Subcutaneous adipose tissue (tissue), 4 donors: ENCODE measurements around the gene CMPK1. TPM values are rescaled to one million over a fixed set of nuclear protein-coding genes. Genes with fewer than 3 reads are reported as not detected.

Experiments used
- CTCF ChIP-seq: fragments of 450-650 bp; IDR thresholded peaks from one replicate; pipeline ENCODE4 v1.5.1; 2016; ENCODE audit warnings: low read depth, mild to moderate bottlenecking, control low read depth, antibody characterized with exemption, moderate library complexity
- total RNA-seq, 4 donors: library from RNA; depleted of rRNA; stranded (reverse); fragments of >200 nt; gene quantifications; one replicate each; pipeline ENCODE4 v1.1.0, GENCODE V29; 2016

CMPK1 gene
- total RNA-seq, 4 donors from 2014 or later = 143 to 290 (median 199) TPM

GRCh38 chr1:47417170-47418044 lies 83.8 kb downstream of the CMPK1 start:
- TF ChIP-seq CTCF = no peak

- TF ChIP-seq CTCF = no peak
Measured at GRCh38 chr1:47418122-47418521, 84.5 kb downstream of the CMPK1 start.

GRCh38 chr1:47418681-47419325 lies 85.2 kb downstream of the CMPK1 start:
- no peak for TF ChIP-seq CTCF

GRCh38 chr1:47420547-47420946 lies 87.0 kb downstream of the CMPK1 start:
- no peak for TF ChIP-seq CTCF

GRCh38 chr1:47423872-47424271 lies 90.3 kb downstream of the CMPK1 start:
- no peak for TF ChIP-seq CTCF

- TF ChIP-seq CTCF = no peak
Measured at GRCh38 chr1:47424336-47424982, 90.9 kb downstream of the CMPK1 start.

Other genes starting within 250 kb of the CMPK1 start
- 1 to 10 TPM in 3 of 4 donors, under 1 TPM in 1; 0.82 to 1.7 (median 1.1) TPM for gene CYP4A22, start 196.3 kb upstream of the CMPK1 start, total RNA-seq
- gene PDZK1IP1, start 143.8 kb upstream of the CMPK1 start, total RNA-seq = 10 to 100 TPM in 1 of 4 donors, 1 to 10 TPM in 1, under 1 TPM in 1, not detected in 1; 0.85 to 11.3 (median 3.8) TPM
- 10 to 100 TPM in 1 of 4 donors, 1 to 10 TPM in 3; 3.4 to 20.5 (median 4.6) TPM for gene TAL1, start 101.6 kb upstream of the CMPK1 start, total RNA-seq
- 1 to 10 TPM; 1.6 to 2.4 (median 1.9) TPM for gene STIL, start 19.6 kb upstream of the CMPK1 start, total RNA-seq
- gene FOXE3, start 82.5 kb downstream of the CMPK1 start, total RNA-seq = not detected
- gene FOXD2, start 104.3 kb downstream of the CMPK1 start, total RNA-seq = under 1 TPM in 3 of 4 donors, not detected in 1; under 0.01 to 0.38 (median 0.17) TPM